RPMI8226 (cell line): ENCODE measurements around the gene ZNF518A.
"Not testable (repeated sequence)": the region's sequence is repeated elsewhere in the genome, so short reads cannot be mapped to it uniquely, and the experiment has no call there.

Source experiments
- DNase-seq: peaks from one replicate; pipeline ENCODE4 v3.0.0-alpha.2; 2015

Gene ZNF518A

DNA sequence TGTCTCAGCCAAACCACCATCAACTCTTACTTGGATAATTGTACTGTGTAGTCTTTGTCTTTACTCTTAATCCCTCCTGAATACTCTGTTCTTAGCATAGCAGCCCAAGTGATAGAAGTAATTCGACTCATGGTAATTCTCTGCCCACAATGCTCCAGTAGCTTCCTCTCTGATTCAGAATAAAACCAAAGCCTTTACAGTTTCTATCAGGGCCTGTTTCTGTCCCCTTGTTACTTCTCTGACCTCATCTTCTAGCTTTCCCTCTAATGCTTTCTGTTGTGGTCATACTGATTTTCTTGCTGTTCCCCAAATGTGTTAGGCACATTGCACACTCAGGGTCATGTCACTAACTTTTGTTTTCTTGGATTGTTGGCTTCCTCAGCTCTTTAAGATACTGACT is 8.0 kb downstream of the ZNF518A start:
- no peak for DNase-seq

DNA sequence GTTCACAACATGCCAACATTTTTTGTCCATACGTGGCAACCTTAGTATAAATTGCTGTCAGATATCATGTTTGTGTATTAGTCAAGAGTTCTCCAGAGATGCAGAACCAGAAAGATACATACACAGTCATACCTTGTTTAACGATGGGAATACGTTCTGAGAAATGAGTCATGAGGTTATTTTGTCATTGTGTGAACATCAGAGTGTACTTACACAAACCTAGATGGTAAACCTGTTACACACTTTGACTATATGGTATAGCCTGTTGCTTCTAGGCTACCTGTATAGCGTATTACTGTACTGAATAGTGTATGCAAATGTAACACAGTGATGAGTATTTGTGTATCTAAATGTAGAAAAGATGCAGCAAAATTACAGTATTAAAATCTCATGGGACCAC is 22.3 kb downstream of the ZNF518A start:
- DNase-seq: no peak

DNA sequence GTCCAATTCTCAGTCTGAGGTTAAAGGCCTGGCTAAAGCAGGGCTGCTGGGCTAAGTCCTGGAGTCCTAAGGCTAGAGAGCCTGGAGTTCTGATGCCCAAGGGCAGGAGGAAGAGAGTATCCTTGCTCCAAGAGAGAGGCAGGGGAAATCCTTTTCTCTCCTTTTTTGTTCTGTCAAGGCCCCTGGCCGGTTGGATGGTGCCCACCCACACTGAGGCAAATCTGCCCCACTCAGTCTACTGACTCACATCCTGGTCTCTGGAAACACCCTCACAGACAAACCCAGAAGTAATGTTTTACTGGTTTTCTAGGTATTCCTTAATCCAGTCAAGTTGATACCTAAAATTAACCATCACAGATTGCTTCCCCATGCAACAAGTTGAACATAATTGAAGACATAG is 23.0 kb downstream of the ZNF518A start:
- DNase-seq: no peak

DNA sequence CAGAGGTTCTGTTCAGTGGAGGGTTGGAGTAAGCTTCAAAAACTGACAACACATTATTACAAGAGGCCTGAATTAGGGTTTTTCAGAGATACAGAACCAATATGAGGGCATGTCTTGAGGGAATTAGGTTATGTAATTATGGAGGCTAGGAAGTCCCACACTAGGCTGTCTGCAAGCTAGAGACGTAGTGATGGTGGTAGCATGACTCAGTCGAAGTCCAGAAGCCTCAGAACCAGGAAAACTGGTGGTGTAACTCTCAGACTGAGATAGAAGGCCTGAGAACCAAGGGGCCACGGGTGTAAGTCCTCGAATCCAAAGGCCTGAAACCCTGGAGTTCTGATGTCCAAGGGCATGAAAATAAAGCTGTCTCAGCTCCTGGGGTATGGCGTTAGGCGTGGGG is 35.6 kb downstream of the ZNF518A start:
- no peak for DNase-seq

DNA sequence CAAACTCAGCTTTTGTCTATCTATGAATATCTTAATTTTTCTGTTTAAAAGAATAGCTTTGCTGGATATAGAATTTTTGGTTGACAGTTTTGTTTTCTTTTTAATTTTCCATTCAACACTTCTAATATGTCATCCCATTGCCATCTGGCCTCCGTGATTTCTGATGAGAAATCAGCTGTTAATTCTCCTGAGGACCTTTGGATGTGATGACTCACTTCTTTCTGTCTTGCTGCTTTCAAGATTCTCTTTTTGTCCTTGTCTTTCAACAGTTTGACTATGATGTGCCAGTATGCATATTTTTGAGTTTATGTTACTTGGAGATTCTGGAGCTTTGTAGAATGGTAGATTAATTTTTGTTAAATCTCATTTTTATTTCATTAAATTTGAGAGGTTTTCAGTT is 38.4 kb downstream of the ZNF518A start:
- no peak for DNase-seq

DNA sequence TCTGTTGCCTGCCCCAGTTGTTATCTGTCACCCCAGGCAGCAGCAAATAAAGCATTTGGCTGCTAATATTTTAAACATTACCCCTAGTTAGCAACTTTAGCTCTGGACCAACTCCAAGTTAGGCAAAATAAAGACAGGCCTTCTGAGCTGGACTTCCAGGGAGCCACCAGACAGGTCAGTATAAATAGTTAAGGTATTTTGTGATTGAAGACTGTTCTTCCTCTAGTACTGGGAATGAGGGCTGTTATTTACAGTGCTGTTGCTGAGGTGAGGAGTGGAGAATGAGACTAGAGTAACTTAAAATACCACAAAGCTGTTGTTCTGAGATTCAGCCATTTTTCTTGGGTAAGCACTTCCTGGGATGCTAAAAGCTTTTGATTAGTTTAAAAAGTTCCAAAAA is 40.1 kb downstream of the ZNF518A start:
- DNase-seq: no peak

DNA sequence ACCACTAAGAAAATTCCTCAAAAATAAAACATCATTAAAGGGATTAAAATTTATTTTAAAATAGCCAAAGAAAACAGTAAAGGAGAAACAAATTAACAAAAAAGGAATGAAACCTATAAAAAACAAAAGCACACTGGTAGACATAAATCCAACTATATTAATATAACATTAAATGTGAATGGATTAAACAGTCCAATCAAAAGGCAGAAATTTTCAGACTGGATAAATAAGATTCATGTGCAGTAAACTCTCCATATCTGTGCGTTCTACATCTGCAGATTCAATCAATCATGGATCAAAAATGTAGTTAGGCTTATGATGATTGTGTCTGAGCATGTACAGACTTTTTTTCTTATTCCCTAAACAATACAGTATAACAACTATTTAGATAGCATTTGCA is 42.6 kb downstream of the ZNF518A start:
- DNase-seq: no peak

DNA sequence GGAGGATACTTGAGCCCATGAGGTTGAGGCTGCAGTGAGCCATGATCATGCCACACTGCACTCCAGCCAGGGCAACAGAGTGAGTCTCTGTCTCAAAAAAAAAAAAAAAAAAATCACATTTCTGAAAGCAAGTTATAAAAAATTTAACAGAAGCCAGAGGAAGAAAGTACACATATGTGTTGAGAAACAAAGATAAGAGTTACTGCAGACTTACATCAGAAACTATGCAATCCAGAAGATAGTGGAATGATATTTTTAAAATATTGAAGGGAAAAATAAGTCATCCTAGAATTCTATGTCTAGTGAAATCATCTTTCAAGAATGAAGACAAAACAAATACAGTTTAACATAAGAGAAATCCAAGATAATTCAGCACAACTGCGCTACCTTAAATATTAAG is 46.9 kb downstream of the ZNF518A start:
- no peak for DNase-seq

DNA sequence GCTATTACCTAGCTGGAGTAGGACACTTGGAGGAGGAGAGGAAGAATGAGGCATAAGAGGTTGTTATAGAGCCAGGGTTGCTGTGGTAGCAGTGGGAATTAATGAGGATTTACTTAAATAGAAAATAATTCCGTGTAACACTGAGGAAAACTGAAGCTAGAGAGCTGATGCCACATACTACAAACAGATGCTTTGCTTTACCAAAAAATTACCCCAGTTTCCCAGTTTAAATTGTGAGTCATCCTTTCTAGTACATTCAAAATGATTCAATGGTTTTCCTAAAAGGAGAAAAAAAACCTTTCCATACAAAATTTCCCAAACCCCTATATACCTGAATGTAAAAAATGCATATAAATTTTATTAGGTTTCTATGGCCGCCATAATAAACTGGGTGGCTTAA is 58.3 kb downstream of the ZNF518A start:
- no peak for DNase-seq

DNA sequence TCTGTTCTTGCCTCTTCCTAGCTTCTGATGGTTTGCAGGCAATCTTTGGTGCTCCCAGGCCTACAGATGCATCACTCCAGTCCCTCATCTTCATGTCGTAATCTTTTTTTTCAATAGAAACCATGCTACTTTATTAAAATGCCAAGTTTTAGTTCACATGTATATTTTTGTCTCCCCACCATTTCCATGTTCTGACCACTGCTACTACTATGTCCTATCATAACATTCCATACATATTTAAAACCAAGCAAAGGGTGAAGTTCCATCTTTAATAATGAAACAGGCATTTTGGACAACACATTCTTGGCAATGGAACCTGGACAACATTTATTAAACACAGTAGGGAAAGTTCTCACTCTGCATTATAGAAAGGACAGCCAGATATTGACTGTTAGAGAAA is 58.8 kb downstream of the ZNF518A start:
- DNase-seq: no peak

DNA sequence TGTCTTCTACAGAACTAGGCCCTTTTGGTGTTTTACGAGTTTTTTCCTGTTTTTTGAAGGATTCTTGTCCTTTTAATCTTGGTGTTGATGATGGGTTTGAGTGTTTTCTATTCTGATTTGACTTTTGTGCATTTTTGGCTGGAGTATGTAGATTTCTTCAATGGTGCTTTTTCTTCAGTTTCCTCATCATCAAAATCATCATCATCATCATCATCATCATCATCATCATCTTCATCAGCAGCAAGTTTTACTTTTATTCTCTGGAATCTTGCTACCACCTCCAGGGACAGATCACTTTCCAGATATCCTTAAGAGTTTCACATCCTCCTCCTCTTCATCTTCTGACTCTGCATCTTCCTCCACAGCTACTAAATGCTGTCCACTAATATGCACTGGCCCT is 59.4 kb downstream of the ZNF518A start:
- not testable (repeated sequence) for DNase-seq

DNA sequence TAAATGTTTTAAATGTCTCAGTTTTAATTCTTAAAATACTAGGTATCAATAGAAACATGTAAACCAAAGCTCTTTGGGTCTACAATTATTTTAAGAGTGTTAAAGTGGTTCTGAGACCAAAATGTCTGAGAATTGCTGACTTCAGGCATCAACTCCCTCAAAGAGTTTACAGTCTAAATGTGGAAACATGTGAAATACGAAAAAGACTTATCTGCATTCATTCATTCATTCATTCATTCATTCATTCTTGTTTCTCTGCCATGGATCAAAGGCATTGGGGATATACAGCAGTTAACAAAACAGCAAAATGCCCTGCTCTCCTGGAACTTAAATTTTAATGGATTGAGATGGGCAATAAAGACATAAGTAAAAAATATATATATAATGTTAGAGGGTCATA is 71.4 kb downstream of the ZNF518A start:
- DNase-seq: no peak

DNA sequence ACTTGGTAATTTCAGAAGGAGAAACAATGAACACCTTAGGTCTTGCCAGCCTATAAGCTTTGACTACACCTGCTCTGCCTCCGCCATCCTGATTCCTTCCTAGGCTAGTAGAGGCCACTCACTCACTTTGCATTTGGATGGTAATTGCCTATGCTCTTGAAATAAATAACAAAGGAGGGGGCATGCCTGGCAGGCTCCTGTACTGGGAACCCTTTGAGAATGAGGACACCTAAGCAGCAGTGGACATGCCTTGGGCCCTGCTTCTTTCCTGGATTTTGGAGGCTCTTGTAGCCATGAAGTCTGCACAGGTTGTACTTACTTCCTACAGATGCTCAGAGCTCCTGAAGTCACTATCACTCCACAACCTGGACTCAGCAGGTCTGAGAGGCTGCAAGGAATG is 75.5 kb downstream of the ZNF518A start:
- no peak for DNase-seq

DNA sequence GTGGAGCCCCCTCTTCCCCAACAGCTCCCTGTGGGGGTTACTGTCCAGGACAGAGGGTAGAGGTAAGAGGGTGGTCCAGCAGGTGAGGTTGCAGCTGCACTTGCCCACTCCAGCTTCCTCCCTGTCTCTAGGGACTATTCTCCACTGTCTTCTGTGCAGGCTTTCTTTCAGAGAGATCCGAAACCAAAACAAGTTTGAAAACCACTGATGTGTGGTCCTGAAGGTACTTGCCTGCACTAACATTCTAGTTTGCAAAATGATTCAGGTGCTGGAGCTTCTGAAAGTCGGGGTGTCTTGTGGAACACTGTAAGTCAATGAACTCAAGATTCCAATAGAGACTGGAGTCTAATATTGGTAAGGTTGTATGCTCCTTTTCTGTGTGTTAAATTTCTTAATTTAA is 78.2 kb downstream of the ZNF518A start:
- no peak for DNase-seq

DNA sequence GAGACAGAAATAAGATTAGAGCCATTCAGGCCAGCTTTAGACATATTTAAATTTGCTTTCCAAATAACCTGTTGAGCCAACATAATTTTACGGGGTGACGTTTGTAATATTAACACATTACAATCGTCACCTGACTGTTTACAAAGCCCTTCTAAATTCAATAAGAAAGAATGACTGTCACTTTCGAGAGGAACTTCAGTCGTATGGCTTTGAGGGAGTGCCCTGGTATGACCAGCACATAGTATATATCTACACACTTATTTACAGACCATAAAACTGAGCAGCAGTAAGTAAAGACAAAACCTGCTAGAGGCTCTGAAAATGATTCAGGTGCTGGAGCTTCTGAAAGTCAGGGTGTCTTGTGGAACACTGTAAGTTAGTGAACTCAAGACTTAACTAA is 78.8 kb downstream of the ZNF518A start:
- DNase-seq: no peak

DNA sequence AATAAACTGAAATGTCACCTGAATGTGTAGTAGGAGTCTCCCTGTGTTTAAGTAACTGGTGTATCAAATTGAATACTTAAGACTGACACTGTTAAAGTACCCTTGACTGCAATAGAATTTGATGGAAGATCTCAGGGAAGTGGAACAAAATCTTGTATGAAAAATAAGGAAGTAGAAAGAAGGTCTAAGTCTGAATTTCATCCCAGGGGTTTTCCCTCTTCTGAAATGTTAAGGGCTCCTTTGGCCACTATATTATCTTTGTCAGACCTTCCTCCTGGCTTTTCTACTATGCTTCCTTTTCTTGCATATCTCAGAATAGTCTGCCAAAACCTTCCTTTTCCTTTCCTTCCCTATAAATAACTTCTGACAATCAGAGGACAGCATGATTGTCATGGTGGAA is 81.7 kb downstream of the ZNF518A start:
- no peak for DNase-seq

DNA sequence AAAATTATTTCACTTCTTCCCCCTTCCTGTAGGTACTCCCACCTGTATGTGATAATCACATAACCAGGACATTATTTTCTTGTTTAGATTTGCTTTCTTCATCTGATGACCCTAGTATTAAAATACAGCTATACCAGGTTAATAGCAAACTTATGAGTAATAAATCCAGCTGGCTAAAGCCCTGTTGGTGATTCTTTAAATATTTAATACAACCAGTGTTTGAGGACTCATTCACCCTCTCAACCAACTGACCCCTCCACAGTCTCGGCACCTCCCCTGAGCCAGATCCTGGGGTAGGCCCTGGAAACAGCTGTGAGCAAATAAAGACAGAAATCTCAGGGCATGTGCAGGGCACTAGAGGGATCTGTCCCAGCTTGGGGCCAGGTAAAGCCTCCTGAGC is 82.8 kb downstream of the ZNF518A start:
- no peak for DNase-seq
